ENCODE data around the gene SLX9. TPM values are rescaled to one million over a fixed set of nuclear protein-coding genes. Genes with fewer than 3 reads are reported as not detected.

Gene SLX9
- polyA plus RNA-seq, 1 donor: 19.4 TPM

Other genes starting within 250 kb of the SLX9 start
- not detected for gene KRTAP10-12, start 242.9 kb upstream of the SLX9 start, polyA plus RNA-seq
- gene TSPEAR, start 228.5 kb upstream of the SLX9 start, polyA plus RNA-seq: 0.55 TPM
- 97.1 TPM for gene UBE2G2, start 138.2 kb upstream of the SLX9 start, polyA plus RNA-seq
- gene SUMO3, start 122.0 kb upstream of the SLX9 start, polyA plus RNA-seq: 94.4 TPM
- gene PTTG1IP, start 66.3 kb upstream of the SLX9 start, polyA plus RNA-seq: 185 TPM
- 17.1 TPM for gene ITGB2, start 19.1 kb upstream of the SLX9 start, polyA plus RNA-seq
- 12.1 TPM for gene ADARB1, start 134.6 kb downstream of the SLX9 start, polyA plus RNA-seq